OCI-M1 (cell line): ENCODE data around the gene BOLL.
"Not testable (repeated sequence)": the region's sequence is repeated elsewhere in the genome, so short reads cannot be mapped to it uniquely, and the experiment has no call there.

Experiments
- DNase-seq: peaks from one replicate; lab custom pipeline; 2025; lab: John Stamatoyannopoulos, UW

BOLL gene

GRCh38 chr2:197795277-197795676 lies 10.2 kb upstream of the BOLL start:
- DNase-seq, result no peak

DNA sequence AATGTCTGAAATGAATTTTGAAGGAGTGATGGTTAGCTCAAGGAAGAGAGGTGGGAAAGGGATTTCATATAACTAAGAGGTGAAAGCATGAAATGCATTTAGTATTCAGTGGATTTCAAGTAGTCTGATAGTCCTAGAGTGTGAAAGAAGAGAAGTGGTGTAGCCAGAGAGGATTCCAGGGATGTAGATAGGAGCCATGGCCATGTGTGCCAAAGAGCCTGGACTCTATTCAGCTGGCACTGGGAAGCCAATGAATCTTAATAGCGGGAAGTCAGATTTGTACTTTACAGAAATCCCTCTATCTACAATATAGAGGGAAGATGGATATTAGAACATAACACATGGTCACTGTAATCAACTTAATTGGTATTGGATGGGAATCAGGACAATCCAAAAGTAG lies 8.3 kb upstream of the BOLL start:
- no peak for DNase-seq

GRCh38 chr2:197786010-197786877 lies 1.1 kb upstream of the BOLL start:
- no peak for DNase-seq

- peak; percentile 72 for DNase-seq
Measured at GRCh38 chr2:197782126-197782525, 3.0 kb downstream of the BOLL start.

DNA sequence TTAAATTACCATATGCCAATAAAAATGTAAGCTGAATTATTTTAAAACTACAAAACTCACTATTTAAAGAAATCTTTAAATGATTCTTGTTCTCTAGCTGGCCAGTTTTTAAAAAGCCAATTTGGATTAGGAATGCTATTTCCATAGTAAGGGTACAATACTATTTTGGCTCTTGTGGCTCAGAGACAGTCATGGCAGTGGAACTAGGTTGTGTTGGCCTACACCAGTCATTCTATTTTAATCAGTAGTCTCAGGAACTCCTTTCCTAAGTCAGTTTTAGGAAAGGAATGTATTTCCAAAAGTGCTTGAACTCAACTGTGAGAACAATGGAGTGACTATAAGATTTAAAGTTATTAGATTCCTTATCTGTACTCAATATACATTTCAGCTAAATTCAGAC lies 5.9 kb downstream of the BOLL start:
- no peak for DNase-seq

GRCh38 chr2:197777823-197778407 lies 7.2 kb downstream of the BOLL start:
- peak; percentile 67 for DNase-seq

GRCh38 chr2:197760293-197760657 lies 24.8 kb downstream of the BOLL start:
- DNase-seq, result no peak

GRCh38 chr2:197759625-197760292 lies 25.4 kb downstream of the BOLL start:
- no peak for DNase-seq

GRCh38 chr2:197759013-197759412 lies 26.1 kb downstream of the BOLL start:
- no peak for DNase-seq

DNA sequence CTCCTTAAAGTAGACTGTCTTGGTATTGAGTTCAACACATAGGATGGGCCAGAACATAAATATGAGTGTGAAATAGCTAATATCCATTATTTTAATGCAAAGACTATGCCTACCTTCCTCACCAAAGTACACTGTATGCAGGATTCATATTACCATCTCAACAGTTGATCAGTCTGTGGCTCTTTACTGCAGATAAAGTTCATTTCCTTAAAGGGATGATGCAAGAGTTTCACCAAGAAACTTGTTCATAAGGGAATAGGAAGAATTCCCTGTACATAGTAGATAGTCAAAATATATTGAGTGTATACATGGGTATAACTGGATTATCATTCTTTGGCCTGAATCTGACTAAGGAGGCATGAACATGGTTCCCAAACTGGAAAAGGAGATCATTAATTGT lies 44.9 kb downstream of the BOLL start:
- DNase-seq, result peak; percentile 84

DNA sequence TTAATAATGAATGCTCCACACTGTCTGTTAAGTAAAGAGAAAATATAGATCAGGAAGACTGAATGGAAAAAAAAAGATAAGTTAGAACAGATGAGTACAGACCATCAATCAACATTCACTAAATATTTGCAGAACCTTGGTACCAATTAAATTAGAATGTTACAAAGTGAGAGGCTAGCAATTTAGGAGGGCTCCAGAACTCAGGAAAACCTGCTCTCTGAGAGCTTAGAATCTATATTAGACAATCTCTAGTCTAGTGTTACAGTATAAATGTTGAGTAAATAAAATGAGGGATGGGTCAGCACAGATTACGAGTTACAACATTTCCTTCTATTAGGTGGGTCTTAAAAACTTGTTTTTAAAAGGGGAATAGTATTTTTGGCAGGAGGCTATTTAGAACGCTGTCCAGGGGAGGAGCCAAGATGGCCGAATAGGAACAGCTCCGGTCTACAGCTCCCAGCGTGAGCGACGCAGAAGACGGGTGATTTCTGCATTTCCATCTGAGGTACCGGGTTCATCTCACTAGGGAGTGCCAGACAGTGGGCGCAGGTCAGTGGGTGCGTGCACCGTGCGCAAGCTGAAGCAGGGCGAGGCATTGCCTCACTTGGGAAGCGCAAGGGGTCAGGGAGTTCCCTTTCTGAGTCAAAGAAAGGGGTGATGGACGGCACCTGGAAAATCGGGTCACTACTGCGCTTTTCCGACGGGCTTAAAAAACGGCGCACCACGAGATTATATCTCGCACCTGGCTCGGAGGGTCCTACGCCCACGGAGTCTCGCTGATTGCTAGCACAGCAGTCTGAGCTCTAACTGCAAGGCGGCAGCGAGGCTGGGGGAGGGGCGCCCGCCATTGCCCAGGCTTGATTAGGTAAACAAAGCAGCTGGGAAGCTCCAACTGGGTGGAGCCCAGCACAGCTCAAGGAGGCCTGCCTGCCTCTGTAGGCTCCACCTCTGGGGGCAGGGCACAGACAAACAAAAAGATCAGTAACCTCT lies 56.3 kb downstream of the BOLL start:
- not testable (repeated sequence) for DNase-seq

DNA sequence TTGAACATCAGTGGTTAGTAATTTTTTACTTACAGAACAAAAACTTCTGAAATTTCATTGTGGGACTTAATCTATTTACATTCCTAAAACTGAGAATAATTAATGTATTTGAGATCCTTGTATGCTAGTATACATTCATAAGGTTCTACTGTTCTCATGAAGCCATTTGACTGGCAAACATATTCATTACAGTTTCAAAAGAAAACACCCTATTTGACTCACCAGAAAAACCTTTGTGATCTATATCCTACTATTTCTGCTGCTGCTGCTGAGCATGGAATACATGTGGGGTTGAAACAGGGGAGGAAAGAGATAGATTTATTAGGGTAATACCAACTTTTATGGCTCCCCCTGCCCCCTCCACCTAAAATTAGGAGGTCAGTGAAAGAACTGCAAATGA lies 58.1 kb downstream of the BOLL start:
- DNase-seq, result no peak

- DNase-seq, result no peak
Measured at GRCh38 chr2:197717863-197718262, 67.3 kb downstream of the BOLL start.

- no peak for DNase-seq
Measured at GRCh38 chr2:197713271-197713670, 71.8 kb downstream of the BOLL start.

DNA sequence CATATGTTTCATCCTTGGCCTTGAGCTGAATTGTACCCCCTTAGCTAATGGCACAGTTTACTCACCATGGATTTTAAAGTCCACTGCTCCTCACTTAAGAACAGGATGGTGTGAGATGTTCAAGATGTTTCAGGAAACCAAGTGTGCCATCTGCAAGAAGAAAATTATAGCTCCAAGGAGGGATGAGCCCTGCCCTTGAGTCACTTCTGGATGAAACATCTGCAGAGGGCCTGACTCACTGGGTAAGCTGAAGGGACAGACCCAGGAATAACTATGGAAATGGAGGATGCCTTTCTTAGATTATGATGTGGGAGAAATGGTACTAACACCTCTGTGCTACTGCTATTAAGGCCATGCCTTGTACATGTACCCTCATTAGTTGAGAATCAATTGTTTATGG lies 73.5 kb downstream of the BOLL start:
- no peak for DNase-seq

DNA sequence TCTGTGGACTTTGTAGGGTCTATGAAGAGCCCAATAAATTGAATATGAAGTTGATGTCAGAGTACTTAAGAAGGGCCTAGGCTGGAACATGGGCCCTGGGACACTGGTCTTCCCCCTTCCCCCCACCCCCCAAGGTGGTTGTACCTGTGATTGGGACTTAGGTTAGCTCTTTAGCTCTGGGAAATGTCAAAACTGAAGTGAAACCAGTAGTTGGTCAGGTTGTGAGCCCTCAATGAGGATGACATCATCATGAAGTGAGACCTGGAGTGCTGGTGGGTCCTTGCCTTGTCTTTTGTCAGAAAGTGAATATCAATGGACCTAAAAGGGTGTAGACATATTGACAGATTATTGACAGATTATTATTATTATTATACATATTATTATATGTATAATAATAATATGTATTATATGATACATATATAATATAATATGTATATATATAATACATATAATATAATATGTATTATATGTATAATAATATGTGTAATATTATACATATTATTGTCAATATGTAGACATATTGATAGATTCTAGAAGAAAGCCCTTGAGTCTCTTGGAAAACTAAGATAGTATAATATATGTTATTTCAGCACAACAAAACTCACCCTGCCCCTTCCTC lies 74.6 kb downstream of the BOLL start:
- DNase-seq, result peak; percentile 32

- DNase-seq, result not testable (repeated sequence)
Measured at GRCh38 chr2:197709140-197709539, 76.0 kb downstream of the BOLL start.

GRCh38 chr2:197708331-197708730 lies 76.8 kb downstream of the BOLL start:
- peak; percentile 27 for DNase-seq

- peak; percentile 78 for DNase-seq
Measured at GRCh38 chr2:197707316-197708213, 77.6 kb downstream of the BOLL start.

- no peak for DNase-seq
Measured at GRCh38 chr2:197706839-197707207, 78.3 kb downstream of the BOLL start.
